SU-DHL-6 (cell line): ENCODE data around the gene OTX1.
"Not testable (repeated sequence)": the region's sequence is repeated elsewhere in the genome, so short reads cannot be mapped to it uniquely, and the experiment has no call there.

Source experiments
- H2AFZ ChIP-seq: fragments of 200-600 bp; sonication (generic); 2 replicates; pipeline ENCODE4 v1.6.1; 2014; ENCODE audit warnings: low read depth, mild to moderate bottlenecking, moderate library complexity, mixed read lengths, antibody characterized with exemption, low read length; ENCODE audit not compliant: severe bottlenecking
- H3F3A ChIP-seq: fragments of 200-600 bp; shearing (Covaris generic); 2 replicates; pipeline ENCODE4 v1.6.0; 2016; ENCODE audit warnings: antibody characterized with exemption, mild to moderate bottlenecking; ENCODE audit not compliant: insufficient read depth
- H3K27ac ChIP-seq: fragments of 200-600 bp; sonication (generic); 2 replicates; pipeline ENCODE4 v1.5.1; 2016; ENCODE audit warnings: low read depth, mild to moderate bottlenecking, low read length, moderate library complexity, mixed read lengths
- H3K27me3 ChIP-seq: fragments of 200-600 bp; sonication (generic), shearing (Covaris generic); 2 replicates; pipeline ENCODE4 v1.6.0; 2014; ENCODE audit warnings: mild to moderate bottlenecking, low read length
- H3K36me3 ChIP-seq: fragments of 200-600 bp; sonication (generic); 2 replicates; pipeline ENCODE4 v1.6.1; 2014; ENCODE audit warnings: mild to moderate bottlenecking, low read length, mixed read lengths
- H3K4me2 ChIP-seq: fragments of 300-600, 200-600 bp; shearing (Covaris generic), sonication (generic); 2 replicates; pipeline ENCODE4 v1.6.0; 2014; ENCODE audit warnings: low read length, low read depth, mild to moderate bottlenecking; ENCODE audit not compliant: poor library complexity, severe bottlenecking
- H3K4me3 ChIP-seq: fragments of 200-600 bp; sonication (generic); 2 replicates; pipeline ENCODE4 v1.5.1; 2014; ENCODE audit warnings: antibody characterized with exemption, low read length, mild to moderate bottlenecking, mixed read lengths; ENCODE audit not compliant: insufficient read depth, poor library complexity, severe bottlenecking
- H3K79me2 ChIP-seq: fragments of 200-600 bp; sonication (generic); 2 replicates; pipeline ENCODE4 v1.6.1; 2014; ENCODE audit warnings: mild to moderate bottlenecking, low read length, moderate library complexity; ENCODE audit not compliant: insufficient read depth
- H3K9ac ChIP-seq: fragments of 200-600 bp; sonication (generic); 2 replicates; pipeline ENCODE4 v1.7.0; 2014; ENCODE audit warnings: mild to moderate bottlenecking, low read length
- H3K9me2 ChIP-seq: fragments of 200-600 bp; sonication (generic); replicated peaks from 2 replicates; pipeline ENCODE4 v1.6.1; 2014; ENCODE audit warnings: low read length; ENCODE audit not compliant: insufficient read depth
- H3K9me3 ChIP-seq: fragments of 200-600 bp; sonication (generic); 2 replicates; pipeline ENCODE4 v1.6.1; 2014; ENCODE audit warnings: low read length, mixed read lengths; ENCODE audit not compliant: insufficient read depth
- H4K20me1 ChIP-seq: fragments of 200-600 bp; sonication (generic); 2 replicates; pipeline ENCODE4 v1.6.1; 2014; ENCODE audit warnings: low read depth, mild to moderate bottlenecking, antibody characterized with exemption, low read length, moderate library complexity, mixed read lengths
- EZH2phosphoT487 ChIP-seq: fragments of 200-600 bp; sonication (generic), shearing (Covaris generic); conservative IDR thresholded peaks from 2 replicates; pipeline ENCODE4 v1.6.1; 2018; ENCODE audit warnings: mild to moderate bottlenecking, antibody characterized with exemption, low read length, moderate library complexity, mixed read lengths
- TF ChIP-seq, protein P1 (sequence below): fragments of 200-600 bp; sonication (generic); IDR thresholded peaks from one replicate; pipeline ENCODE4 v1.5.1; 2017; ENCODE audit warnings: antibody characterized with exemption, mild to moderate bottlenecking, low read length, moderate library complexity; ENCODE audit not compliant: insufficient read depth, poor library complexity, severe bottlenecking

Gene OTX1

DNA sequence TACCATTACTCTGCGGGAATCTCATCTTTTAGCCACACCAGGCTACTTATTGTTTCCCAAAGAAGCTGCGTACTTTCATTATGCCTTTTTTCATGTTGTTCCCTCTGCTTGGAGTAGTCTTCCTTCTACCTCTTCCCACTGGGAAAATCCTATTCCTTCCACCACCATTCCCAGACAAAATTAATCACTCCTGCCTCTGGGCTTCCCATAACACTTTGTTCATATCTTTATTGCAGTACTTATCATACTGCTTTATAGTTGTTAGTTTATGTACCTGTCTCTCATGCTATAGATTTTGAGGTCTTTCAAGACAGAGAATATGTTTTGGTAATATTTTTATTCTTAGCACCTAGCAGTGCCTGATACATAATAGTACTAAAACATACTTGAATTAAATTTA is 16.2 kb downstream of the OTX1 start:
- H4K20me1 ChIP-seq: no peaks in the 10 kb centered on the region
- H2AFZ ChIP-seq: no peak overlapping the region
- no peak for TF ChIP-seq EZH2phosphoT487
- TF ChIP-seq, protein P1, sequence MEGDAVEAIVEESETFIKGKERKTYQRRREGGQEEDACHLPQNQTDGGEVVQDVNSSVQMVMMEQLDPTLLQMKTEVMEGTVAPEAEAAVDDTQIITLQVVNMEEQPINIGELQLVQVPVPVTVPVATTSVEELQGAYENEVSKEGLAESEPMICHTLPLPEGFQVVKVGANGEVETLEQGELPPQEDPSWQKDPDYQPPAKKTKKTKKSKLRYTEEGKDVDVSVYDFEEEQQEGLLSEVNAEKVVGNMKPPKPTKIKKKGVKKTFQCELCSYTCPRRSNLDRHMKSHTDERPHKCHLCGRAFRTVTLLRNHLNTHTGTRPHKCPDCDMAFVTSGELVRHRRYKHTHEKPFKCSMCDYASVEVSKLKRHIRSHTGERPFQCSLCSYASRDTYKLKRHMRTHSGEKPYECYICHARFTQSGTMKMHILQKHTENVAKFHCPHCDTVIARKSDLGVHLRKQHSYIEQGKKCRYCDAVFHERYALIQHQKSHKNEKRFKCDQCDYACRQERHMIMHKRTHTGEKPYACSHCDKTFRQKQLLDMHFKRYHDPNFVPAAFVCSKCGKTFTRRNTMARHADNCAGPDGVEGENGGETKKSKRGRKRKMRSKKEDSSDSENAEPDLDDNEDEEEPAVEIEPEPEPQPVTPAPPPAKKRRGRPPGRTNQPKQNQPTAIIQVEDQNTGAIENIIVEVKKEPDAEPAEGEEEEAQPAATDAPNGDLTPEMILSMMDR: no peak
- H3K4me3 ChIP-seq: no peak overlapping the region
- H3K27me3 ChIP-seq: no peaks in the 10 kb centered on the region
- H3K9me3 ChIP-seq: no peaks in the 10 kb centered on the region
- H3K9ac ChIP-seq: no peak overlapping the region
- no peak overlapping the region for H3K27ac ChIP-seq
- H3K79me2 ChIP-seq: no peaks in the 10 kb centered on the region
- no peaks in the 10 kb centered on the region for H3K36me3 ChIP-seq
- no peaks in the 10 kb centered on the region for H3K9me2 ChIP-seq
- H3F3A ChIP-seq: no peaks in the 10 kb centered on the region
- H3K4me2 ChIP-seq: no peak overlapping the region

DNA sequence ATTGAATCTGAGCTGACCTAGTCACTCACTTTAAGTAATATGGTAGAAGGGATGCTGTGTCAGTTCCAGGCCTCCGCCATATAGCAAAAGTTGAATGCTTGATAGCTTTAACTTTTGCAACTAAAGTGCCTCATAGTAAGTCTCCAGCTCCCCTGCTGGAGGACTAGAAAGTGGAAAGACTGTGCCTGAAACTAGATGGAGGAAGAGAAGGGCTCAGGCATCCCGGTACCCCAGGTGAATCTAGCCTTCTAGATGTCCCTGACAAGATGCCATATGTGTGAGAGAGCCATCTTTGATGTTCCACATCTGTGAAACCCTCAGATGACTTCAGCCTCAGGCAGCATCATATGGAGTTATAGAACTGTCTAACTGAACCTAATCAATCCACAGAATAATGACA is 21.0 kb downstream of the OTX1 start:
- H3K9ac ChIP-seq: no peak overlapping the region
- H3K9me3 ChIP-seq: no peaks in the 10 kb centered on the region
- no peak overlapping the region for H2AFZ ChIP-seq
- no peaks in the 10 kb centered on the region for H3K9me2 ChIP-seq
- H3K4me3 ChIP-seq: no peak overlapping the region
- H3K36me3 ChIP-seq: no peaks in the 10 kb centered on the region
- no peaks in the 10 kb centered on the region for H3K79me2 ChIP-seq
- no peak overlapping the region for H3K27ac ChIP-seq
- no peak overlapping the region for H3K4me2 ChIP-seq
- H3K27me3 ChIP-seq: no peaks in the 10 kb centered on the region
- no peaks in the 10 kb centered on the region for H3F3A ChIP-seq
- TF ChIP-seq EZH2phosphoT487: no peak
- TF ChIP-seq, protein P1: no peak
- no peaks in the 10 kb centered on the region for H4K20me1 ChIP-seq

DNA sequence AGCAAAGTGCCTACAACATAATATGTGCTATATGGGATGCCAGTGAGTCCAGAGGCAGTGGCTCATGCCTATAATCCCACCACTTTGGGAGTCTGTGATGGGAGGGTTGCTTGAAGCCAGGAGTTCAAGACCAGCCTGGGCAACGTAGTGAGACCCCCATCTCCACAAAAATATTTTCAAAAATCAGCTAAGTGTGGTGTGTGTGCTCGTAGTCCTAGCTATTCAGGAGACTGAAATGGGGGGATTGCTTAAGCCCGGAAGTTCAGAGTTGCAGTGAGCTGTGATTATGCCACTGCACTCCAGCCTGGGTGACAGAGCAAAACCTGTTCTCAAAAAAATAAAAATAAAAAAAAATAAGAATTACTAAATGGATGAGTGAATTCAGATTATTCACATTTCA is 23.4 kb downstream of the OTX1 start:
- Histone ChIP-seq H3K4me2 (no peak overlapping the region), H3K4me3 (no peak overlapping the region), H3K36me3 (no peaks in the 10 kb centered on the region), H3K79me2 (no peaks in the 10 kb centered on the region), H3K9me3 (no peaks in the 10 kb centered on the region), H3K9ac (no peak overlapping the region), H3K27ac (no peak overlapping the region), H3K27me3 (no peaks in the 10 kb centered on the region), H4K20me1 (no peaks in the 10 kb centered on the region), H3F3A (no peaks in the 10 kb centered on the region), H3K9me2 (no peaks in the 10 kb centered on the region), H2AFZ (no peak overlapping the region)
- TF ChIP-seq, protein P1: no peak
- TF ChIP-seq EZH2phosphoT487: no peak

DNA sequence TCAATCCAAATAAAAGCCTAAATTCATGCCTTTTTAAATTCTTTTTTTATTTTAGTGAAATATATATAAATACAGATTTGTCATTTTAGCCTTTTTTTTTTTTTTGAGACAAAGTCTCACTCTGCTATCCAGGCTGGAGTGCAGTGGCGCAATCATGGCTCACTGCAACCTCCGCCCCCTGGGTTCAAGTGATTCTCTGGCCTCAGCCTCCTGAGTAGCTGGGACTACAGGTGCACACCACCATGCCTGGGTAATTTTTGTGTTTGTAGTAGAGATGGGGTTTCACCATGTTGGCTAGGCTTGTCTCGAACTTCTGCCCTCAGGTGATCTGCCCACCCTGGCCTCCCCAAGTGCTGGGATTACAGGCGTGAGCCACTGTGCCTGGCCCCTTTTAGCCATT is 23.8 kb downstream of the OTX1 start:
- not testable (repeated sequence) for H3K9ac ChIP-seq, H3F3A ChIP-seq, H4K20me1 ChIP-seq, H3K4me3 ChIP-seq, H3K36me3 ChIP-seq, H3K27me3 ChIP-seq, H3K4me2 ChIP-seq, H3K79me2 ChIP-seq, H3K9me2 ChIP-seq, H2AFZ ChIP-seq, H3K9me3 ChIP-seq, H3K27ac ChIP-seq
